ENCODE data around the gene ZNF202. TPM values are rescaled to one million over a fixed set of nuclear protein-coding genes. Genes with fewer than 3 reads are reported as not detected.
"Not testable (repeated sequence)": the region's sequence is repeated elsewhere in the genome, so short reads cannot be mapped to it uniquely, and the experiment has no call there.

Gene ZNF202
- total RNA-seq, 1 donor: 9.4 TPM

DNA sequence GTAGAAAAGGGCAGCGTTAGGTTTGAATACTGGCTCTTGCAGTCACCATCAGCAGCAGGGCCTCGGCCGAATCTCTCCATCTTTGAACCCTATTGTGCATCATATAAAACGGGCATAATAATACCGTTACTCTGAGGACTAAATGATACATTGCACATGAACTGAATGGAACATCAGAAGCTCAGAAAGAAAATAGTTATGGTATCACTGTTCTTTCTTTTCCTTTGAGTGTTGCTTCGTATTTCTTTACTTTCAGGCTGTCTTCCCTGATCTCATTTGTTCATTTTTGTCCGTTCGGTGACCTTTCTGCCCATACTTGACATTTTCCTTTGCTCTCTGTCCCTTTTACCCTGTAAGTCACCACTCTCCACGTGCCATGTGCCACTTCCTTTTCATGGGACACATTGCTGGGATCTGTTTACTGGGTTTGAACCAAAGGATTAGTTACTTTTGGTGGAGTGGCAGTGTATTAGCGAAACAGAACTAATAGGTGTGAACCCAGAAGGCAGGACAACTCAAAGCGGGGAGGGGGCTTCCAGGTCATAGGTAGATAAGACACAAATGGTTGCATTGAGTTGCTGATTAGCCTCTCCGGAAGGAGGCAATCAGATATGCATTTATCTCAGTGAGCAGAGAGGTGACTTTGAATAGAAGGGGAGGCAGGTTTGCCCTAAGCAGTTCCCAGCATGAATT lies 717 bp upstream of the ZNF202 start:
- peak in 2 of 3 donors; percentile 2 to 20 for DNase-seq (ENCODE audit: low read depth in 2 of 3, low spot score in 2 of 3)

DNA sequence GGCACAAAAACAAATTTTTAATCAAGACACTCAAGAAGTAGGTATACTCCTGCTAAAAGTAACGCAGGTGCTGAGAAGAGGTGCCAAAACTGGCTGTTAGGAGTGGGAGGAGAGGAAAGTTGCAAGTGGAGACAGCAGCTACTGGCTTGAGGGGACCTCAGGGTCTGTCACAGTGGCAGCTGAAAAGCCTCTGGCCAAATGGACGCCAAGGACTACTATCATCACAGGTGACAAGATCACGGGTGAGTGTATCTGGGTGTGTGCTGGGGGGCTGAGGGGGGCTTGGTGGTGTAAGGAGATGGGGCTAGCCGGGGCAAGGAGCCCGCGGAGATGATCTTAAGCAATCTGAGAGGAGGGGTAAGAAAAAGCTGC lies 687 bp downstream of the ZNF202 start:
- peak in 1 of 3 donors; percentile 1 for DNase-seq (ENCODE audit: low read depth in 2 of 3, low spot score in 2 of 3)

DNA sequence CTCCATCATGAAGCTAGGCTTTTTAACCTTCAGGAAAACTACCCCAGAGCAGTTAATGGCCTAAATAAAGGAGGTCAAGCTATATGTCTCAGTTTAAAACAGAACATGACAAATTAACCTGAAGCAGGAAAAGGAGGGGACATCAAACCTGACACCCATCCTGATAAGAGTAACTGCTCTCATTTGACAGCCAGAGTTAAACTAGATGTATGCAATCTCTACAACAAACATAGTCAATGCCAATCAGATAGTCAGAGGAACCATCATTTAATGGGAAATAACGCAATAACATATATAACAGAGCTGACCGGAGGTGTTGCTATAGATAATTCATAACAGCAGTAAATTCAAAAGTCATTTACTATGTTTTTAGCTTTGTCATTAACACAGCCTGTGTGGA lies 3.1 kb downstream of the ZNF202 start:
- DNase-seq (ENCODE audit: low read depth in 2 of 3, low spot score in 2 of 3): no peak

DNA sequence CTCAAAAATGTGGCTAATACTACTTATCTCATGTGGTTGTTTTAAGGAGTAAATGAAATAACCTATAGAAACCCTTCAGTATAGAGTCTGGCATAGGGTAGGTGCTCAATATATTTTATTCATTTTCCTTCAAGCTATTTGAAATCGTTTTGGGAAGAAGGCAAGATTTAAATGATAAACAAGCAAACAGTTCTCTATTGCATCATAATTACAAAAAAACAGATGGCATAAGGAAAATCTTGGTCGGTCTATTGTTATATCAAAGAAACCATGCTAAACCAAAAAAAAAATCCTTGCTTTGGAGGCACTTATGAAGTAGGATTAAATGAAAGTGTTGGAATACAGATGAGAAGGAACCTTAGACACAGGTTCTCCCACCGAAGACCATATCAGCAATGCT lies 4.7 kb downstream of the ZNF202 start:
- DNase-seq (ENCODE audit: low read depth in 2 of 3, low spot score in 2 of 3): no peak

DNA sequence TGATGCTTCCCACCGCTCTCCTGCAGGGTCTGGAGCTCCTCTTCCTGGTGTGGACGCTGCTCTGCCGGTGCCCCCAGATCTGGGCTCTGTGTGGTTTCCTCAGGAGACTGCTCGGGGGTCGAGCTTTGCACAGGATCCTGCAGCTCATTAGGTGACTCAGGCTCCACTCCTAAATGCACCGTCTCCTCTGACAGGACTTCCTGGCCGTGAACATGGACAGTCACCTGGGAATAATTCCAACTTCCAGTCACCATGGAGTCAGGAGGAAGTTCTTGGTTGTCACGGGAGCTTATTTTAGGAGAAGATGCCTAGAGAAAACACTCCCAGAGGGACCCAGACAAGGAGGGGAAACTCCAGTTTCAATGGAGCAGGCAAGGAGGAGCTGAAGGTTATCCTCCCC lies 11.9 kb downstream of the ZNF202 start:
- DNase-seq (ENCODE audit: low read depth in 2 of 3, low spot score in 2 of 3): no peak

DNA sequence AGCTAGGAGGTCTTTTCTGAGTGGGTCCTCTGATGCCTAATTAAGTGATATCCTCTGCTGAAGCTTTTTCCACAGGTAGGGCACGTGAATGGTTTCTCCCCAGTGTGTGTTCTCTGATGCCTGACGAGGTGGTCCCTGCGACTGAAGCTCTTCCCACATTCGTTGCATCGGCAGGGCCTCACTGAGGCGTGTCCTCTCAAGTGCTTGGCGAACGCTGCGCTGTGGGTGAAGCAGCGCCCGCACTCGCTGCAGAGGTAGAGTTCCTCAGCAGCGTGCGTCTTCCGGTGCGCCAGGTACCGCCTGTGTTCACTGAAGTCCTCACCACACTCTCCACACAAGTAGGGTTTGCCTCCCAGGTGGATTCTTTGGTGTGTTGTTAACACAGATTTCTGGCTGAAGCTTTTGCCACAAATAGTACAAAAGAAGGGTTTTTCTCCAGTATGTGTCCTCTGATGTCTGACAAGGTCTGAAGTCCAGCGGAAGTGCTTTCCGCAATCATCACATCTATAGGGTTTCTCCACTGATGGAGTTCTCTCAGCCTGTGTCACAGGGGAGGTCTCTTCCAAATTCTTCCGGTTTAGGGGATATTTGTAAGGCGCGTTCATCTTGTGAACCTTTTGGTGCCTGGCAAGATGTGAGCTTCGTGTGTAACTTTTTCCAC lies 15.3 kb downstream of the ZNF202 start:
- no peak for DNase-seq (ENCODE audit: low read depth in 2 of 3, low spot score in 2 of 3)

DNA sequence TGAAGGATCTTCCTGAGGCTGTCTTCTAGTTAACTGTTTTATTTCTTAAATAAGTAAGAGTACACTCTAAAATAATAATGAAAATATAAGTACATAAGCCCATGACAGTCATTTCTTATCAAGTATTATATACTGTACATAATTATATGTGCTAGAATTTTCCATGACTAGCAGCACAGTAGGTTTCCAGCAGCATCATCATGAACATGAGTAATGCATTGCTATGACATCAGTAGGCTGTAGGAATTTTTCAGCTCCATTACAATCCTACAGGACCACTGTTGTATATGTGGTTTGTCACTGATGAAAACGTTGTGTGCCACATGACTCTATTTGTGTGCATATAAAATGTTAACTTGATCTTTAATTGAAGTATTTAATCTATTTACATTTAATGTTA lies 22.0 kb downstream of the ZNF202 start:
- no peak for DNase-seq (ENCODE audit: low read depth in 2 of 3, low spot score in 2 of 3)

DNA sequence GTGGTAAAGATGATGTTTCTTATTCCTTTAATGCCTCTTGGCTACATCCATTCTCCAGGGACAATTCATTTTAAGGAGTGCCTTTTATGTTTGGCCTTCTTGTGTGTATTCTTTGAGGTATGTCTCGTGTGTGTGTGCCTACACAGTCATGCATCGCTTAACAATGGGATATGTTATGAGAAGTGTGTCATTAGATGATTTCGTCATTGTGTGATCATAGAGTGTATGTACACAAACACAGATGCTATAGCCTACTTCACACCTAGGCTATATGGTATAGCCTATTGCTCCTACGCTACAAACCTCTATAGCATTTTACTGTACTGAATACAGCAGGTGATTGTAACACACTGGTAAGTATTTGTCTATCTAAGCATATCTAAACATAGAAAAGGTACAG lies 23.0 kb downstream of the ZNF202 start:
- DNase-seq (ENCODE audit: low read depth in 2 of 3, low spot score in 2 of 3): no peak

DNA sequence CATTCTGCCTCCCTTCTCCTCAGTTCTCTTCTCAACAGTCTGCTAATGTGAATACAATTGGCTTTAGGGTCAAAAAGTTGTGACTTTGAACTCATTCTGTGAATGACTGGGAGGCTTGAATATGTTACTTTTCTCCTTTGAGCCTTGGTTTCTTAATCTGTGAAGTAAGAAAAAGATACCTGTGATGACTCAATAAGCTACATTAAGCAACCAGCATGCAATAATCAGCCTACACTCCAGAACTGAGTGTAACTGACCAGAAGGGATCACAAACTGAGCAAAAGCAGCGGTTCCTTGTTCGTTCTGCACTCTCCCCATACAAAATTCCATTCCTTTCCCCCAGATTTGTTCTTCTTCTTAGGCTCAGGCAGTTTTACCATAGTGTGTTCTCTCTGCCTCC lies 23.4 kb downstream of the ZNF202 start:
- no peak for DNase-seq (ENCODE audit: low read depth in 2 of 3, low spot score in 2 of 3)

DNA sequence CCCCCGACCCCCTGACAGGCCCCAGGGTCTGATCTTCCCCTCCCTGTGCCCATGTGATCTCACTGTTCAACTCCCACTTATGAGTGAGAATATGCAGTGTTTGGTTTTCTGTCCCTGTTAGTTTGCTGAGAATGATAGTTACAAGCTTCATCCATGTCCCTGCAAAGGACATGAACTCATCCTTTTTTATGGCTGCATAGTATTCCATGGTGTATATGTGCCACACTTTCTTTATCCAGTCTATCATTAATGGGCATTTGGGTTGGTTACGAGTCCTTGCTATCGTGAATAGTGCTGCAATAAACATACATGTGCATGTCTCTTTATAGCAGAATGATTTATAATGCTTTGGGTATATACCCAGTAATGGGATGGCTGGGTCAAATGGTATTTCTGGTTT lies 28.8 kb downstream of the ZNF202 start:
- DNase-seq (ENCODE audit: low read depth in 2 of 3, low spot score in 2 of 3): not testable (repeated sequence)

DNA sequence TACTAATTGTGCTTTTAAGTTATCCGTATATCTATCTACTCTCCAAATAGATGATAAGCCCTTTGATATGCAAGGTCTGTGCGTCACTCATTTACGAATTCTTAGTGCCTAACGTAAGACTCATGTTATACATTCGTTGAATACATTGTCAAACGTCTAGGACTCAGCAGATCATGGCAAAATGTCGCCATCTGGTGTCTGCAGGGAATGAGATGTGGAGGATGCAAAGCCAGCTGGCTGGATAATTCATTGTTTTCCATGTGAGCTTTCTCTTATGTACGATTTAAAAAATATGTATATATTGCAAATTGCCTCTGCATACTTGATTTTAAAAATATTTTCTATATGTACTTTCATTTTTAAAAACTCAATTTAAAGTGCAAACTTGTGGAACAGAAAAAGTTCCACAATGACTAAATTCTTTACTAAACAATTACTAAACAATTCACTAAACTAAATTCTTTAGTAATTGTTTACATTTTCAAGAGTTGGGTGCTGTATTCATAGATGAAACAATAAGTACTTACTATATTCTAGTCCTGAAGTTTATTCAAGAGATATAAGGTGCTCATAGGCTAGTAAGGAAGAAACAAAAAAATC lies 33.8 kb downstream of the ZNF202 start:
- peak; percentile 25 to 77 (median 52) for DNase-seq (ENCODE audit: low read depth in 2 of 3, low spot score in 2 of 3)

DNA sequence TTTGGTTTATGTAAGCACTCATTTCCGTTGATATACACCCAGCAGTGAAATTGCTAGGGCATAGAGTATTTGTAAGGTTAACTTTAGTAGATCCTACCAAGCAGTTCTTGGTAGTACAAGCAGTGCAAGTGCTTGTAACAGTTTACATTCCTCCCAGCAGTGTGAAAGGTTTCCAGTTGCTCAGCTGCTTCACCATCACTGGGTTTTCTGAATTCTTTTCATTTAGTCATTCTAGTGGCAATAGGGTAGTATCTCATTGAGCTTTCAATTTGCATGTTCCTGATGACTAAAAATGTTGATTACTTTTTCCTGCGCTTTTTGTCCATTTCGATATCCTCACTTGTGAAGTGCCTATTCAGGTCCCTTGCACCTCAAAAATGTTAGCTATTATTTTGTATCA lies 34.3 kb downstream of the ZNF202 start:
- no peak for DNase-seq (ENCODE audit: low read depth in 2 of 3, low spot score in 2 of 3)

DNA sequence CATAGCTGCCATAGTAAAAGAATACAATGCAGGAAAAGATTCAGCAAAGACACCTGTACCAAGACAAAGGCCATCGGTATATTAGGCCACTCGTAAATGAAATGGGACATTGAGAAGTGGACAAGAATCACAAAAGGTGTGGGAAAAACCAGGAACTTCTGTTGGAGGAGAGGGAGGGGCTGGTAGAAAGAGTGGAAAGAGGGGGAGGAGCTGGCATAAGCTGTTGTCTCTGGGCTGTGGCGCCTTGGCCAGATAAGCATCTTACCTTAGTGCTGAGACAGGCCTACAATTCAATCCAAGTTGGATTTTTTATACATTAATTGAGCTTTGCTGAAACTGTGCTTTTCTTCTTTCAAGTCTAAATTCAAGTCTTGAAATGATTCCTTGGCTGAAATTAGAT lies 37.1 kb downstream of the ZNF202 start:
- DNase-seq (ENCODE audit: low read depth in 2 of 3, low spot score in 2 of 3): no peak

DNA sequence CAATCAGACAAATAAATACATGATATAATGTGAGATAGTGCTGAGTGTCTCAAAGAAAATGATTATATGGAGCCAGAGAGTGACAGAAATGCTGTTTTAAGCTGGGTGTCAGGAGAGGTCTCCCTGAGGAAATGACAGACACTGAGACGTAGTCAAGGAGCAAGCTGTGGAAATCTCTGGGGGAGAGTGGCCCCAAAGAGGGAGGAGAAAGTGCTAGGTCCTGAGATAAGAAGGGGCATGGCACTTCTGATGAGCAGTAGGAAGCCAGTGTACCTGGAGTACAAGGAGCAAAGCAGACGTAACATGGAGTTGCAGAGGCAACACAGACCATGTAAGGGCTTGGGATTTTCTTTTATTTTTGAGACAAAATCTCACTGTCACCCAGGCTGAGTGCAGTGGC lies 38.8 kb downstream of the ZNF202 start:
- no peak for DNase-seq (ENCODE audit: low read depth in 2 of 3, low spot score in 2 of 3)

DNA sequence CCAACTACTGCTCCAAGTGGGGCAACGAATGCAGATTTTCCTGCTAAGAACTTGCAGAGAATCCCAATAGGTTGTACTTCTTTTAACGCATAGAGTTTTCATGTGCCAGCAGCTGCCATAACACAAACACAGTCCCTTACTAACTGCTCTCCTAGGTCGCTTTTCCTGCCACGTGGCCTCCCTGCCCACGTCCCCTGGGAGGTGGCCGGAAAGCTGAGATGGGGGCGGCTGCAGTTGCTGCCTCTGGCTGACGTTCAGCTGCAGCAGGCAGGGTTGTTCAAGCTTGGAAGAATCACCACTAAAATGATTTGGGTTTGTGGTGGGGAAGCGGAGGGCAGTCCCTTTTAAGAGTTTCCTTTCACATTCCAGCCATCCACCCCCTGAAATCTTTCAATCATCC lies 39.3 kb downstream of the ZNF202 start:
- DNase-seq (ENCODE audit: low read depth in 2 of 3, low spot score in 2 of 3): no peak

DNA sequence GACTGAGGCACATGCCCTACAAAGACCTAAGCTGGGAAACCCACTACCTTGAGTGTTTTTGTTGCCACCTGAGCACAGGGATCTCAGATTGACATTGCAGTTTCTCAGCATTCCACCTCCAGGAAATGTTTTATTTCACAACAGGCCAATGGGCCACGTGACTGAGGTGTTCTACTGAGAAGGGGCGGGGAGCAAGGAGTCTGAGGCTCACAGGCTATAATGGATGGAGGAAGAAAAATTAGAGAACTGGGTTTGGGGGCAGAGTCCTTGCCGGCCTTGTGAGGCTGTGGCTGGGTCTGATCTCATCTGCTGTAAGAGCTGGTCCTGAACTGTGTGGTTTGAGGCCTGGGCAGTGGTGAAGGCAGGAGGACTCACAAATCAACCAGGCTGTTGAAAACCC lies 40.7 kb downstream of the ZNF202 start:
- DNase-seq (ENCODE audit: low read depth in 2 of 3, low spot score in 2 of 3): no peak

DNA sequence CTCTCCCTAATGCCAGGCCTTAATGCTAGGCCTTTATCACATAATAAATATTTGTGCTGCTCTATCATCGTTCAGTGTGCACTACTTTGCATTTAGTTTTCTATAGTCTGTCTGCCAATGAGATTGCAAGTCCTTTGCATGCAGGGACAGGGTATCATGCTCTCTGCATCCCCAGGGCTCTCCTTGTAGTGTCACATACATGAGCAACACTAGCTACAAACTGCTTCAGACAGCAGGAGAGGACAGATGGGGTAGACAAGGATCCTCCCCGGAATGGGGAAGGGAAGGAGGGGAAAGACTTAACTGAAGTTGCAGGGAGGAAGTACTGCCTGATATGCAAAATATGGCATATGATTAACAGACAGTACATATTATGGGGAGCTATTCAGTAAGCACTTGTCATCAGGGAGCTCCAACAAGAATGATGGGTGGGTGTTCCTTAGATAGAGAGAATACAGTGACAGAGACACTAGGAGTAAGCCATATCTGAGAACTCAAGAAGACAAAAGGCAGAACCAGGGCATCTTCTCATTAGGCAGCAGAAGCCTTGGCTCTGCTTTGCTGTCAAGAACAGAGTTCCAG lies 42.8 kb downstream of the ZNF202 start:
- no peak for DNase-seq (ENCODE audit: low read depth in 2 of 3, low spot score in 2 of 3)

DNA sequence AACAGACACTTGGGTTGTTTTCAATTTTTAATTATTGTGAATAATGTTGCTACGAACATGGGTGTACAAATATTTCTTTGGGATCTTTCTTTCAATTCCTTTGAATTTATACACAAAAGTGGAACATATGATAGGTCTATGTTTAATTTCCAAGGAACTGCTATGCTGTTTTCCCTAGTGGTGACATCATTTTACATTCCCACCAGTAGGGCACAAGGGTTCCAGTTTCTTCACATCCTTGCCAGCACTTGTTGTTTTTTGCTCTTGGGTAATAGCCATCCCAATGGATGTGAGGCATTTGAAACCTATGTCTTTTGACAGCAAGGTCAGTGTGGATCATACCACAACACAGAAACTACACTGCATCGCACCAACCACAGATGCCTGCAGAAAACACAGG lies 45.3 kb downstream of the ZNF202 start:
- DNase-seq (ENCODE audit: low read depth in 2 of 3, low spot score in 2 of 3): no peak

DNA sequence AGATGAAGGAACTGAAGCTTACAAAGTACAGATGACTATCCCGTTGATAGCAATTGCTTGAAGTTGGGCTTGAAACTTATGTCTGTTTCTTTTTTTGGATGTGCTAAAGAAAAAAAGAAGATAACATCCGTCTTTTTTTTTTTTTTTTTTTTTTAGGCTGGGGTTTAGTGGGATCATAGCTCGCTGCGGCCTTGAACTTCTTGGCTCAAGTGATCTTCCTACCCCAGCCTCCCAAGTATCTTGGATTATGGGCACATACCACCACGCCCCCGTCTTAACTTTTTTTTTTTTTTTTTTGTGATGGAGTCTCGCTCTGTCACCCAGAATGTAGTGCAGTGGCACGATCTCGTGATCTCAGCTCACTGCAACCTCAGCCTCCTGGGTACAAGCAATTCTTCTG lies 46.2 kb downstream of the ZNF202 start:
- no peak for DNase-seq (ENCODE audit: low read depth in 2 of 3, low spot score in 2 of 3)

DNA sequence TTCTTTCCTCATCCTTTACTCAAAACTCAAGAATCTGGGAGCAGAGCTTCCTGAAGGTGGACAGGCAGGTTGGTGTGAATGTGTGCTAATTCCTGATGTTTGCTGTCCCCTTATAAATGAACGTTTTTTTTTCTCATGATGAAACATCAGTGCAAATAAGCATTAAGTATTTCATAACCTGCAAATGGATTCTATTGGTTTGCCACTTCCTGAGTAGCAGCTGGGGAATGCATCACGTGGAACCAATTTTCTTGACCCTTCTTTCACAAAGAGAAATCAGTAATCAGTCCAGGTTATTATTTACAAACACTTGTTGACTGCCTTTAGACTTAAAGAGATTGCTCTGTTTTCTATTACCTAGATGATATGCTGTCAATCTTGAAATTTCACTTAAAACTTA lies 46.9 kb downstream of the ZNF202 start:
- no peak for DNase-seq (ENCODE audit: low read depth in 2 of 3, low spot score in 2 of 3)

DNA sequence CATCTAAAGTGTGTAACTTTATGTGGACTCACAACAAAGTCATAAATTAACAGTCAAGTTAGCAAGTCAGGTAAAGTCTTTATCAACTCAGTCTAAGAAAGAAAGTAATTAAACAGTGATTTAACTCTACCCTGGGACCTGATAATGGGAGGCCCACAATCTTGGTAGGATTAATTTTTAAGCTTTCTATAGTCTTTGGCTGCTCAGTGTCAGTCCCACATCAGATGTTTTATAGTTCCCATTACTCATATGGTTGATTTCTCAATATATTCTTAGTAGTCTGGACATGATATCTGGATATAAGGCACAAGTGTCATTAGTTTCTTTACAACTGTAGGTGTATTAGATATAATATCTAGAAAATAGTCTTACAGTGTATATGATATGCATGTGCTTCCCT lies 48.5 kb downstream of the ZNF202 start:
- DNase-seq (ENCODE audit: low read depth in 2 of 3, low spot score in 2 of 3): no peak

DNA sequence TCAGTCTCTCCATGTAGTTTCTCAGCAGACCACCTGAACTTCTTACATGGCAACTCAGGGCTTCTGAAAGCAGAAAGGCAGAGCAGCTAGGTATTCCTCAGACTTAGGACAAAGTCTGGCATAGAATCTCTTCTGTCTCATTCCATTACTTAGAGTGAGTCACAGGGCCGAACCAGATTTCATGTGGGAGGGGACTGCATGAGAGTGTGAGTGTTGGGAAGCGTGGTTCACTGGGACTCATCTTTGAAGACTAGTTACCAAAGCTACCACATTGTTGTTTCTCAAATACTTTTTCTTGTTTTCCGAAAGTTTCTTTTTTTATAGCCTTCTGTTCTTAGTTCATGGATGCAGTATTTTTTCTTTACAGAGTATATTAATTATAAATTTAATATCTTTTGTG lies 51.0 kb downstream of the ZNF202 start:
- DNase-seq (ENCODE audit: low read depth in 2 of 3, low spot score in 2 of 3): no peak

Measured in hematopoietic multipotent progenitor cell (in vitro differentiated cells).